Fibroblast of the aortic adventitia (primary cell): ENCODE measurements around the gene LHX4. TPM values are rescaled to one million over a fixed set of nuclear protein-coding genes. Genes with fewer than 3 reads are reported as not detected.

ENCODE experiments used
- DNase-seq: peaks from one replicate; pipeline ENCODE4 v3.0.0-alpha.2; 2010; ENCODE audit warnings: low read depth
- H3K4me3 ChIP-seq: 2 replicates; pipeline ENCODE4 v1.5.1; 2011; ENCODE audit warnings: low read depth, mild to moderate bottlenecking, control low read depth, low read length, moderate library complexity
- CTCF ChIP-seq: IDR thresholded peaks from 2 replicates; pipeline ENCODE4 v1.5.1; 2011; ENCODE audit warnings: mild to moderate bottlenecking, low read length, control low read depth, inconsistent platforms; ENCODE audit not compliant: insufficient read depth
- total RNA-seq: library from RNA; depleted of rRNA; stranded (reverse); fragments of >200 nt; gene quantifications from 2 replicates; pipeline ENCODE4 v1.2.3, GENCODE V29; 2012; ENCODE audit warnings: low replicate concordance

LHX4 gene
- total RNA-seq, 1 donor: under 0.01 TPM

- TF ChIP-seq CTCF: no peak
- no peak for DNase-seq
- H3K4me3 ChIP-seq: no peak overlapping the region
These were observed 37.9 kb upstream of the LHX4 start for GRCh38 chr1:180192172-180192571.

GRCh38 chr1:180193141-180194047 is 36.7 kb upstream of the LHX4 start:
- no peak for DNase-seq
- H3K4me3 ChIP-seq: no peak overlapping the region
- TF ChIP-seq CTCF: no peak

DNA sequence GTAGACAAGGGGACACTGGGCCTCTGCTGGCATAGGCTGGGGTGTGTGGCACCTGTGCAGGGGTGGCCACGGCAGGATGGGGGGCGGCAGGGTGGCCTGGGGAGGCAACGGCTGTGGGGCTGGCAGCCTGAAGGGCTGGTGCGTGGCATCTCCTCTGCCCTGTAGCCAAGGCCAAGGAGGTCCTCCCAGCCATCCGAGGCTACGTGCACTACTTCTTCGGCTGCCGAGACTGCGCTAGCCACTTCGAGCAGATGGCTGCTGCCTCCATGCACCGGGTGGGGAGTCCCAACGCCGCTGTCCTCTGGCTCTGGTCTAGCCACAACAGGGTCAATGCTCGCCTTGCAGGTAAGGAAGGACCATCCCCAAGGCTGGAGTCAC is 36.0 kb upstream of the LHX4 start:
- TF ChIP-seq CTCF: no peak
- H3K4me3 ChIP-seq: no peak overlapping the region
- no peak for DNase-seq

GRCh38 chr1:180194546-180195207 is 35.4 kb upstream of the LHX4 start:
- DNase-seq: no peak
- TF ChIP-seq CTCF: no peak
- no peak overlapping the region for H3K4me3 ChIP-seq

- no peak overlapping the region for H3K4me3 ChIP-seq
- no peak for DNase-seq
- no peak for TF ChIP-seq CTCF
These were observed 34.7 kb upstream of the LHX4 start for GRCh38 chr1:180195401-180195800.

DNA sequence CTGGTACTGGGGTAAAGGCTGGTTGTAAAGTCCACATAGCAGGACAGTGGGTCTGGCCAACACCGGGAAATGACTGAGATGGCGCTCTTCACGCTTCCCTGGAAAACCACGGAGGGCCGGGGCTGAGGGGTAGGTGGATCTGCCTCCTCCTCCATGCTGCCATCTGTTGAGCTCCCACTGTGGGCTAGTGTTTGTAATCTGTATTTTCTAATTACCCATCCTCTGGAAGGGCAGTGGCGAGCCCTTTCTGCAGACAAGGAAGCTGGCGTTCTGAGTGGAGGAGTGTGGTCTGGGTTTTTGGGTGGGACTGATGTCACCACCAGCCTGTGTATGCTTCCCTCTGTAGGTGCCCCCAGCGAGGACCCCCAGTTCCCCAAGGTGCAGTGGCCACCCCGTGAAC is 34.1 kb upstream of the LHX4 start:
- no peak overlapping the region for H3K4me3 ChIP-seq
- TF ChIP-seq CTCF: no peak
- DNase-seq: no peak
